ENCODE data around the gene ZBTB7B.

The ZBTB7B gene

GRCh38 chr1:155062702-155063411, 60.3 kb downstream of the ZBTB7B start:
- peak; percentile 90 for DNase-seq

GRCh38 chr1:155063550-155064110, 61.0 kb downstream of the ZBTB7B start, which contains the start of gene EFNA4:
TSS of gene EFNA4 (plus strand) at chr1:155063740. CDS start at chr1:155063824, 84 bp downstream.
- peak; percentile 89 for DNase-seq

- peak; percentile 84 for DNase-seq
Observed at GRCh38 chr1:155064111-155064831, 61.7 kb downstream of the ZBTB7B start.

GRCh38 chr1:155064832-155065429, 62.3 kb downstream of the ZBTB7B start:
- DNase-seq: no peak

- no peak for DNase-seq
Observed at GRCh38 chr1:155066777-155067176, 64.2 kb downstream of the ZBTB7B start.
